GM18517 (cell line): ENCODE data around the gene MYL2.

Experiments used
- ATAC-seq: cut with Tn5 transposase; IDR thresholded peaks from one replicate; pipeline ENCODE4 v1.9.1; 2021; ENCODE audit warnings: mild to moderate bottlenecking, moderate library complexity; ENCODE audit not compliant: unreplicated experiment

MYL2 gene

GRCh38 chr12:110901401-110901800, 19.0 kb downstream of the MYL2 start:
- no peak for ATAC-seq

GRCh38 chr12:110896559-110896958, 23.8 kb downstream of the MYL2 start:
- no peak for ATAC-seq

GRCh38 chr12:110893956-110894355, 26.4 kb downstream of the MYL2 start:
- no peak for ATAC-seq

GRCh38 chr12:110889361-110889760, 31.0 kb downstream of the MYL2 start:
- no peak for ATAC-seq

GRCh38 chr12:110888256-110888991, 32.0 kb downstream of the MYL2 start:
- ATAC-seq = no peak

- ATAC-seq = no peak
Observed at GRCh38 chr12:110885152-110885840, 35.1 kb downstream of the MYL2 start.

- ATAC-seq = no peak
Observed at GRCh38 chr12:110883251-110883650, 37.1 kb downstream of the MYL2 start.

GRCh38 chr12:110880651-110881050, 39.7 kb downstream of the MYL2 start:
- no peak for ATAC-seq

- no peak for ATAC-seq
Observed at GRCh38 chr12:110874781-110875180, 45.6 kb downstream of the MYL2 start.

GRCh38 chr12:110874351-110874750, 46.0 kb downstream of the MYL2 start:
- no peak for ATAC-seq

GRCh38 chr12:110872100-110872499, 48.3 kb downstream of the MYL2 start:
- ATAC-seq = no peak

GRCh38 chr12:110869803-110870202, 50.6 kb downstream of the MYL2 start:
- no peak for ATAC-seq

- ATAC-seq = no peak
Observed at GRCh38 chr12:110869026-110869425, 51.4 kb downstream of the MYL2 start.

- ATAC-seq = no peak
Observed at GRCh38 chr12:110865521-110865920, 54.9 kb downstream of the MYL2 start.

- ATAC-seq = no peak
Observed at GRCh38 chr12:110863161-110863560, 57.2 kb downstream of the MYL2 start.

- no peak for ATAC-seq
Observed at GRCh38 chr12:110862329-110862728, 58.0 kb downstream of the MYL2 start.

GRCh38 chr12:110861729-110862128, 58.6 kb downstream of the MYL2 start:
- ATAC-seq = no peak
